HTR-8/SVneo (cell line): Measurements from ENCODE around the gene REXO5.

Source experiments
- DNase-seq: peaks from one replicate; pipeline ENCODE4 v3.0.0; 2011; ENCODE audit warnings: low spot score, mixed read lengths; ENCODE audit not compliant: insufficient read length
- FAIRE-seq: peaks from 2 replicates; lab custom pipeline; 2011; peaks lifted over from hg19 to GRCh38; lab: Jason Lieb, UNC

Gene REXO5

GRCh38 chr16:20868890-20869289 is 62.6 kb downstream of the REXO5 start:
- DNase-seq (no peak), FAIRE-seq (no peak)

GRCh38 chr16:20870122-20870820 is 63.9 kb downstream of the REXO5 start:
- FAIRE-seq, result no peak
- no peak for DNase-seq

- FAIRE-seq, result no peak
- no peak for DNase-seq
These were observed 64.9 kb downstream of the REXO5 start for GRCh38 chr16:20871258-20871657.

- FAIRE-seq (no peak), DNase-seq (no peak)
These were observed 65.9 kb downstream of the REXO5 start for GRCh38 chr16:20871941-20872815.

GRCh38 chr16:20873331-20873730 is 67.0 kb downstream of the REXO5 start:
- FAIRE-seq, result no peak
- DNase-seq, result no peak

- no peak for FAIRE-seq
- DNase-seq, result no peak
These were observed 67.8 kb downstream of the REXO5 start for GRCh38 chr16:20874088-20874581.

- DNase-seq (no peak), FAIRE-seq (no peak)
These were observed 69.0 kb downstream of the REXO5 start for GRCh38 chr16:20875355-20875650.

GRCh38 chr16:20878682-20879147 is 72.4 kb downstream of the REXO5 start:
- DNase-seq, result no peak
- no peak for FAIRE-seq

- DNase-seq (no peak), FAIRE-seq (no peak)
These were observed 73.1 kb downstream of the REXO5 start for GRCh38 chr16:20879175-20880040.

GRCh38 chr16:20880867-20881502 is 74.7 kb downstream of the REXO5 start:
- DNase-seq, result no peak
- FAIRE-seq, result no peak

- FAIRE-seq (no peak), DNase-seq (no peak)
These were observed 75.2 kb downstream of the REXO5 start for GRCh38 chr16:20881503-20881878.

GRCh38 chr16:20883554-20884239 is 77.4 kb downstream of the REXO5 start:
- FAIRE-seq (no peak), DNase-seq (no peak)

GRCh38 chr16:20884240-20884556 is 77.9 kb downstream of the REXO5 start:
- FAIRE-seq (no peak), DNase-seq (no peak)

GRCh38 chr16:20886320-20886719 is 80.0 kb downstream of the REXO5 start:
- DNase-seq (no peak), FAIRE-seq (no peak)

GRCh38 chr16:20887207-20887606 is 80.9 kb downstream of the REXO5 start:
- no peak for FAIRE-seq
- no peak for DNase-seq

- no peak for FAIRE-seq
- DNase-seq, result no peak
These were observed 83.4 kb downstream of the REXO5 start for GRCh38 chr16:20889625-20890275.

- FAIRE-seq, result no peak
These were observed 88.1 kb downstream of the REXO5 start for GRCh38 chr16:20894388-20894787.

GRCh38 chr16:20897253-20897897 is 91.0 kb downstream of the REXO5 start:
- no peak for FAIRE-seq
- DNase-seq, result no peak

More at GRCh38 chr16:20894388-20894787, 88.1 kb downstream of the REXO5 start:
- no peak for DNase-seq

- FAIRE-seq (no peak), DNase-seq (no peak)
These were observed 91.6 kb downstream of the REXO5 start for GRCh38 chr16:20897922-20898321.
